Choroid plexus epithelial cell (primary cell): Measurements from ENCODE around the gene RADIL.

Experiments used
- DNase-seq: peaks from one replicate; pipeline ENCODE4 v3.0.0-alpha.2; 2010; ENCODE audit warnings: low read depth
- H3K4me3 ChIP-seq: 2 replicates; pipeline ENCODE4 v1.5.1; 2011; ENCODE audit warnings: low read depth, mild to moderate bottlenecking, control low read depth, low read length, moderate library complexity
- TF ChIP-seq, protein P1 (sequence below): conservative IDR thresholded peaks from 2 replicates; pipeline ENCODE4 v1.5.1; 2011; ENCODE audit warnings: low read depth, mild to moderate bottlenecking, control low read depth, inconsistent platforms, low read length, moderate library complexity

RADIL gene

DNA sequence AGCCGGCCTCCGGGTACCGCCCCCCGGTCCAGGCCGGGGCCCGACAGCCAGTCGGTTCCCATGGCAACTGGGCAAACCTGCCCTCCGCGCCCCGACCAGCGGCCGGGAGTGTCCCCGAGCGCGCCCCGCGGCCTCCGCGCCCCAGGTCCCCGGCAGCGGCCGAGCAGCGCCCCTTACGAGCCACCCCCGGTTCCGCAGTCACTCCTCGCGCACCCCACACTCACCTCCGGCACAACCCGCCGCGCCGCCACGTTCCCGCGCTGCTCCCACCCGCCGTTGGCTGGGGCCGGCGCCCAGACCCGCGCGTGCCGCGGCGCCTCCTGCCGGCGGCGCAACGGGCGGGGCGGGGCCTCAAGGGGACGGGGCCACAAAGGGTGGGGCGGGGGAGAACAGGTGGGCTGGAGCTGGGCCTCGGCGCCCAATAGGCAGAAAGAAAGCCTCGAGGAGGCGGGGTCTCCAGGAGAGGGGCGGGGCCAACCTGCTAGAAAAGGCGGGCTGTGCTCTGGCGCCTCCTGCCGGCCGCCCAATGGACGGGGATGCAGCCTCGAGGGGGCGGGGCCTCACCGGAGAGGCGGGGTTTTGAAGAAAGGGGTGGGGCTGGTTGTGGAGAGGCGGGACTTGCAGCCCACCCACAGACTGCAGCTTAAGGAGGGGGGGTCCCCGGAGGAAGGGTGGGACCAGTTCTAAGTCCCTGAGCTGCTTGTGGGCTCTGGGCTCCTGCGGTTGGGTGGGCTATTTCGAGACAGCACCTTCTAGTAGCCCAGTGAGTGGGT lies at the start of gene RADIL:
RADIL (minus strand) TSS at position 345 of the 773 bp plus-strand sequence. CDS start 5,577 bp downstream, outside the sequence.
- H3K4me3 ChIP-seq = peak within 1 kb of the TSS; percentile 47
- DNase-seq = peak; percentile 91
- TF ChIP-seq, protein P1, sequence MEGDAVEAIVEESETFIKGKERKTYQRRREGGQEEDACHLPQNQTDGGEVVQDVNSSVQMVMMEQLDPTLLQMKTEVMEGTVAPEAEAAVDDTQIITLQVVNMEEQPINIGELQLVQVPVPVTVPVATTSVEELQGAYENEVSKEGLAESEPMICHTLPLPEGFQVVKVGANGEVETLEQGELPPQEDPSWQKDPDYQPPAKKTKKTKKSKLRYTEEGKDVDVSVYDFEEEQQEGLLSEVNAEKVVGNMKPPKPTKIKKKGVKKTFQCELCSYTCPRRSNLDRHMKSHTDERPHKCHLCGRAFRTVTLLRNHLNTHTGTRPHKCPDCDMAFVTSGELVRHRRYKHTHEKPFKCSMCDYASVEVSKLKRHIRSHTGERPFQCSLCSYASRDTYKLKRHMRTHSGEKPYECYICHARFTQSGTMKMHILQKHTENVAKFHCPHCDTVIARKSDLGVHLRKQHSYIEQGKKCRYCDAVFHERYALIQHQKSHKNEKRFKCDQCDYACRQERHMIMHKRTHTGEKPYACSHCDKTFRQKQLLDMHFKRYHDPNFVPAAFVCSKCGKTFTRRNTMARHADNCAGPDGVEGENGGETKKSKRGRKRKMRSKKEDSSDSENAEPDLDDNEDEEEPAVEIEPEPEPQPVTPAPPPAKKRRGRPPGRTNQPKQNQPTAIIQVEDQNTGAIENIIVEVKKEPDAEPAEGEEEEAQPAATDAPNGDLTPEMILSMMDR = peak; percentile 80

DNA sequence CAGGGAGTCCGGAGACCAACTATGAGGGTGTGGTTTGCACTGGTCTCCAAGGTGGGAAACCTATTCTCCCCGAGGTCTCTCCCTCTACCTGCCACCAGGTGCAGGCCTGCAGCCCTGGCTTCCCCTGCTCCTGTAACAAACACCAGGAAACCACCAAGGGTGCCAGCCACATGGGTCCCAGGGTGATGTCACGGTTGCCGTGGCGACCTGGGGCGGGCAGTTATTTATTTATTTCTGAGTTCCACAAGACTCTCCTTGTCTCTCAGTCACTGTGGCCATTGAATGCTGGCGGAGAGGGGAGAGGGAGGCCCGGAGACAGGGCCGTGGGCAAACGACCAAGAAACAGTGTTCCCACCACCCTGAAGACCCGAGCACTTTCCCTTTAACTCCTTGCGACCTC lies 48.4 kb upstream of the RADIL start:
- DNase-seq = no peak
- no peak overlapping the region for H3K4me3 ChIP-seq
- TF ChIP-seq, protein P1 = no peak

DNA sequence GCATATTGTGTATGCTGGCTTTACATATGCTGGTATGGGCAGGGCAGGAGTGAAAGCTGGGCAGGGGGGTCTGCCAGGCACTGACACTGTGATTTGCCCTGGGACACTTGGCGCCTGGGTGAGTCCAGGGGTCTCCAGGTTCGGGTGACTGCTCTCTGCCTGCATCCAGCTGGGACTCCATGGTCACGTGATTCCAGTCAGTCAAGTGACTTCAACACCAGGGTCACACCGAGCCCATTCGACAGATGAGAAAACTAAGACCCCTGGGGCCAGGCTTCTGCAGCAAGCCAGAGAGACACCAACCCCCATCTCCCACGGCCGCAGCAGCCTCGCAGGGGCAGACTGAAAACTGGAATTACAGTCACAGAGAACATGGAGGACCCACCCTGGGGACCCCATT lies 45.5 kb upstream of the RADIL start:
- no peak for DNase-seq
- H3K4me3 ChIP-seq = no peak overlapping the region

GRCh38 chr7:4928445-4928844 lies 44.9 kb upstream of the RADIL start:
- no peak for DNase-seq
- H3K4me3 ChIP-seq = no peak overlapping the region
- TF ChIP-seq, protein P1 = no peak

More for the DNA sequence above, 45.5 kb upstream of the RADIL start:
- TF ChIP-seq, protein P1 = no peak

- no peak for DNase-seq
- TF ChIP-seq, protein P1 = no peak
Observed at GRCh38 chr7:4919969-4920766, 36.7 kb upstream of the RADIL start.

GRCh38 chr7:4916113-4916512 lies 32.6 kb upstream of the RADIL start:
- no peak for DNase-seq
- H3K4me3 ChIP-seq = no peak overlapping the region
- TF ChIP-seq, protein P1 = no peak

More at GRCh38 chr7:4919969-4920766, 36.7 kb upstream of the RADIL start:
- no peak overlapping the region for H3K4me3 ChIP-seq
